PC-9 (cell line): ENCODE measurements around the gene SLC15A1. TPM values are rescaled to one million over a fixed set of nuclear protein-coding genes. Genes with fewer than 3 reads are reported as not detected.

ENCODE experiments used
- BruUV-seq: library from RNA; stranded (reverse); fragments of 400-500 nt; replicated peaks from 2 replicates; lab custom pipeline; 2021; lab: Mats Ljungman, UMichigan
- CTCF ChIA-PET: fragments of 300-600 bp; sonication (Branson Sonifier 250); formaldehyde crosslinking; loops from one replicate; lab custom pipeline; 2022; ENCODE audit warnings: antibody characterized with exemption; lab: Charles Lee
- POLR2A ChIA-PET: fragments of 300-600 bp; sonication (Branson Sonifier 250); formaldehyde crosslinking; loops from one replicate; lab custom pipeline; 2022; ENCODE audit warnings: antibody characterized with exemption; ENCODE audit not compliant: unreplicated experiment; lab: Charles Lee
- DNase-seq, 2 experiments: peaks; one replicate each; pipeline versions ENCODE4 v3.0.0 to v3.0.0-alpha.2; 2015 to 2022; ENCODE audit warnings: mixed read lengths in 1 of 2
- H2AFZ ChIP-seq: fragments of 200-600 bp; sonication (generic); 2 replicates; pipeline ENCODE4 v1.8.1; 2017; ENCODE audit warnings: antibody characterized with exemption
- H3F3A ChIP-seq: fragments of 200-600 bp; sonication (generic); 2 replicates; pipeline ENCODE4 v1.8.1; 2017; ENCODE audit warnings: antibody characterized with exemption, mild to moderate bottlenecking, low read depth; ENCODE audit not compliant: insufficient read depth
- H3K27ac ChIP-seq: fragments of 200-600 bp; sonication (generic); 2 replicates; pipeline ENCODE4 v1.6.1; 2016; ENCODE audit warnings: mixed run types
- H3K27me3 ChIP-seq: fragments of 200-600 bp; sonication (generic); 2 replicates; pipeline ENCODE4 v1.6.1; 2016; ENCODE audit warnings: low read depth, mixed run types; ENCODE audit not compliant: insufficient read depth
- H3K36me3 ChIP-seq: fragments of 200-600 bp; sonication (generic); 2 replicates; pipeline ENCODE4 v1.6.1; 2016; ENCODE audit warnings: low read depth, mixed run types
- H3K4me1 ChIP-seq: fragments of 200-600 bp; sonication (generic); replicated peaks from 2 replicates; pipeline ENCODE4 v1.6.1; 2016; ENCODE audit warnings: mixed run types; ENCODE audit not compliant: insufficient read depth
- H3K4me2 ChIP-seq: fragments of 200-600 bp; sonication (generic); 2 replicates; pipeline ENCODE4 v1.6.1; 2017; ENCODE audit warnings: mixed run types
- H3K4me3 ChIP-seq: fragments of 200-600 bp; sonication (generic); 2 replicates; pipeline ENCODE4 v1.6.1; 2016; ENCODE audit warnings: mixed run types
- H3K79me2 ChIP-seq: fragments of 200-600 bp; sonication (generic); 2 replicates; pipeline ENCODE4 v1.6.1; 2017; ENCODE audit warnings: low read depth, mixed run types
- H3K9me2 ChIP-seq: fragments of 200-600 bp; sonication (generic); 2 replicates; pipeline ENCODE4 v1.8.1; 2017; ENCODE audit warnings: mild to moderate bottlenecking; ENCODE audit not compliant: insufficient read depth
- H3K9me3 ChIP-seq: fragments of 200-600 bp; sonication (generic); 2 replicates; pipeline ENCODE4 v1.8.1; 2016; ENCODE audit warnings: low read depth; ENCODE audit not compliant: insufficient read depth
- H4K20me1 ChIP-seq: fragments of 200-600 bp; sonication (generic); 2 replicates; pipeline ENCODE4 v1.8.1; 2017; ENCODE audit not compliant: insufficient read depth
- EZH2 ChIP-seq: fragments of 200-600 bp; sonication (generic); IDR thresholded peaks from 2 replicates; pipeline ENCODE4 v1.8.0; 2017; ENCODE audit warnings: antibody characterized with exemption, low read depth
- intact Hi-C: fragments of 100-400 bp; cut with micrococcal nuclease; formaldehyde crosslinking; loops from one replicate; pipeline ENCODE4 v1.10.0; 2022; ENCODE audit not compliant: unreplicated experiment
- total RNA-seq: library from RNA; stranded (reverse); gene quantifications from 2 replicates; pipeline ENCODE4 v1.2.3, GENCODE V29; 2021
- TF ChIP-seq, protein P1 (sequence below): fragments of 200-600 bp; sonication (generic); conservative IDR thresholded peaks from 2 replicates; pipeline ENCODE4 v1.6.1; 2017; ENCODE audit warnings: mixed run types, antibody characterized with exemption, mild to moderate bottlenecking, moderate library complexity

The SLC15A1 gene
- total RNA-seq, 1 experiment from 2014 or later = 0.55 TPM

DNA sequence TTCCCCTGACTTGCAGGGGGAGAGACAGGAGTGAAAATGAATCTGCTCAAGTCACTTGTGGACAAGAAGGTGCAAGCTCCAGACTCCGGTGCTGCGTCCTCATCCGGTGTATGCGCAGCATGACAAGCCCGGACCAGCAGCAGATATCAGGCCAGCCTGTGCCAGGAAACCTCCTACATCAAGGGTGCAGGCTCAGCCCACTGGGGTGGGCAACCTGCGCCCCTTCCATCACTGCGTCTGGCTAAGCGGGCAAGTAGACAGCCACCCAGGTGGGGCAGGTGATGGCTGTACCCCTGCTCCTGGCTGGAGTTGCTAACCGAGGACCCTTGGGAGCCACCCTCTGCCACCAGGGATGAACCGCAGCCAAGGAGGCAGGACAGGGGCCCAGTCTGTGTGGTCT is 32.9 kb upstream of the SLC15A1 start:
- ChIA-PET CTCF (no interaction called here), POLR2A (interaction anchor here (0.6 kb wide), 1 partner anchor 340 kb away, joined by 3 read pairs; no protein-coding TSS in a partner anchor)
- no peak for DNase-seq
- Histone ChIP-seq H3K36me3 (no peaks in the 10 kb centered on the region), H3K27ac (no peak overlapping the region), H3K27me3 (no peaks in the 10 kb centered on the region), H3K79me2 (no peaks in the 10 kb centered on the region), H3K4me3 (no peak overlapping the region), H3K9me2 (no peaks in the 10 kb centered on the region), H3K4me1 (peaks cover 26% of the 10 kb centered on the region), H3K4me2 (no peak overlapping the region), H3K9me3 (no peaks in the 10 kb centered on the region), H2AFZ (no peak overlapping the region), H3F3A (peaks cover 11% of the 10 kb centered on the region; the same call in 1 of the 2 replicates), H4K20me1 (no peaks in the 10 kb centered on the region)
- TF ChIP-seq, protein P1, sequence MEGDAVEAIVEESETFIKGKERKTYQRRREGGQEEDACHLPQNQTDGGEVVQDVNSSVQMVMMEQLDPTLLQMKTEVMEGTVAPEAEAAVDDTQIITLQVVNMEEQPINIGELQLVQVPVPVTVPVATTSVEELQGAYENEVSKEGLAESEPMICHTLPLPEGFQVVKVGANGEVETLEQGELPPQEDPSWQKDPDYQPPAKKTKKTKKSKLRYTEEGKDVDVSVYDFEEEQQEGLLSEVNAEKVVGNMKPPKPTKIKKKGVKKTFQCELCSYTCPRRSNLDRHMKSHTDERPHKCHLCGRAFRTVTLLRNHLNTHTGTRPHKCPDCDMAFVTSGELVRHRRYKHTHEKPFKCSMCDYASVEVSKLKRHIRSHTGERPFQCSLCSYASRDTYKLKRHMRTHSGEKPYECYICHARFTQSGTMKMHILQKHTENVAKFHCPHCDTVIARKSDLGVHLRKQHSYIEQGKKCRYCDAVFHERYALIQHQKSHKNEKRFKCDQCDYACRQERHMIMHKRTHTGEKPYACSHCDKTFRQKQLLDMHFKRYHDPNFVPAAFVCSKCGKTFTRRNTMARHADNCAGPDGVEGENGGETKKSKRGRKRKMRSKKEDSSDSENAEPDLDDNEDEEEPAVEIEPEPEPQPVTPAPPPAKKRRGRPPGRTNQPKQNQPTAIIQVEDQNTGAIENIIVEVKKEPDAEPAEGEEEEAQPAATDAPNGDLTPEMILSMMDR = no peak
- no peak for TF ChIP-seq EZH2
- no TSS peak for BruUV-seq
- intact Hi-C loops = no loop called here

DNA sequence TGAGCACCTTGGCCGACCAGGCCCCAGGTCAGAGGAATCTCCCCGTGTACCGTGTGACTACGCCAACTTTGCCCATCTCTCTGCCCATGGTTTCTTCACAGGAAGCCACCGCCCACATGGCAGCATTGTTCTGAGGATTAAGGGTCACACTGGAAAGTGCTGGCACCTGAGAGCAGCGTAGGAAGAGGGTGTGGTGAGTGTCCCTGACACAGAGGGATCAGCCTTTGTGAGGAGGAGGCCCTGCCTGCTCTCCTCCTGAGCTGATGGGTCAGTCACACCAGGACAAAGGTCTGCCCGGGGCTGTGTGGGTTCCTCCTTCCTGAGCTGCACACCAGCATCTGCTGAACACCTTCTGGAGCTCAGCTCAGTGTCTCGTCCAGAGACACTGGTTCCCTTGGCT is 32.2 kb upstream of the SLC15A1 start:
- Histone ChIP-seq H3K36me3 (no peaks in the 10 kb centered on the region), H3K27me3 (no peaks in the 10 kb centered on the region), H3K27ac (no peak overlapping the region), H4K20me1 (no peaks in the 10 kb centered on the region), H3K9me2 (no peaks in the 10 kb centered on the region), H3K79me2 (no peaks in the 10 kb centered on the region), H3K4me3 (no peak overlapping the region), H3K4me1 (peaks cover 26% of the 10 kb centered on the region), H3F3A (peaks cover 11% of the 10 kb centered on the region; the same call in 1 of the 2 replicates), H2AFZ (no peak overlapping the region), H3K4me2 (no peak overlapping the region), H3K9me3 (no peaks in the 10 kb centered on the region)
- no TSS peak for BruUV-seq
- POLR2A ChIA-PET = interaction anchor here (0.6 kb wide), 1 partner anchor 339 kb away, joined by 3 read pairs; no protein-coding TSS in a partner anchor
- DNase-seq = peak; percentile 43 to 48
- intact Hi-C loops = no loop called here
- TF ChIP-seq, protein P1 = no peak
- no peak for TF ChIP-seq EZH2
- CTCF ChIA-PET = no interaction called here

DNA sequence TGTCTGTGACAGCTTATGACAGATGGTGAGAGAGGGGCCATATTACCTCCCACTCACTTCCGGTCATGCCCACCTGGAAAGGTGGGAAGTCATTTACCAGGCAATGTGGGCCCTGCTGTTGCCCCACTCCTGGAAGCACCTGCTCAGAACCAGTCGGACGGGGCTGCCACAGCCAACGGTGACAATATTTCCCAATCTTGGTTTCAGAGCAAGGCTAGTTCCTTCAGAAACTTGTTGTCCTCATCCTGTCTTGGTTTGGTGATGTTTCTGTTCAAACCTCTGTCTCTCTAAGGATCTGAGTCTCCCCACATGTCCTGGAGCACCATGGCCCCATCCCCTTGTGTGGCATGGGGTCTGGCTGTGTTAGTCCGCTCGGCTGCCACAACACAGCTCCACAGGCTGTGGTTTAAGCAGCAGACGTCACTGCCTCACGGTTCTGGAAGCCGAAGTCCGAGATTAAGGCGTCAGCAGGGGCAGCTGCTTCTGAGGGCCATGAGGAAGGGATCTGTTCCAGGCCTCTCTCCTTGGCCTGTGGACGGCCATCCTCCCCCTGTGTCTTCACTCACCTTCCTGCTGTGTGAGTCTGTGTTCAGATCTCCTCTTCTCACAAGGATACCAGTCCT is 31.5 kb upstream of the SLC15A1 start:
- H3K79me2 ChIP-seq = no peaks in the 10 kb centered on the region
- no peaks in the 10 kb centered on the region for H3K36me3 ChIP-seq
- intact Hi-C loops = no loop called here
- no TSS peak for BruUV-seq
- no peak overlapping the region for H3K4me3 ChIP-seq
- no peaks in the 10 kb centered on the region for H3K9me2 ChIP-seq
- no peak overlapping the region for H3K4me2 ChIP-seq
- POLR2A ChIA-PET = interaction anchor here (0.6 kb wide), 1 partner anchor 167 kb away, joined by 3 read pairs; no protein-coding TSS in a partner anchor
- peaks cover 26% of the 10 kb centered on the region for H3K4me1 ChIP-seq
- no peaks in the 10 kb centered on the region for H4K20me1 ChIP-seq
- no peak overlapping the region for H3K27ac ChIP-seq
- peak in 1 of 2 experiments; percentile 36 for DNase-seq
- CTCF ChIA-PET = no interaction called here
- no peaks in the 10 kb centered on the region for H3K9me3 ChIP-seq
- H2AFZ ChIP-seq = no peak overlapping the region
- H3F3A ChIP-seq = peaks cover 11% of the 10 kb centered on the region; the same call in 1 of the 2 replicates
- TF ChIP-seq, protein P1 = no peak
- TF ChIP-seq EZH2 = no peak
- H3K27me3 ChIP-seq = no peaks in the 10 kb centered on the region
